BJ (cell line): ENCODE results near the gene TRIM2. TPM values are rescaled to one million over a fixed set of nuclear protein-coding genes. Genes with fewer than 3 reads are reported as not detected.

Source experiments
- CTCF ChIA-PET: fragments of 350-600 bp; formaldehyde crosslinking; extraction: SDS; loops from one replicate; lab custom pipeline; 2021; ENCODE audit warnings: antibody characterized with exemption, inconsistent platforms; lab: Yijun Ruan, JAX
- POLR2A ChIA-PET: fragments of 300-600 bp; sonication (Branson Sonifier 250); formaldehyde crosslinking; extraction: SDS; loops from one replicate; lab custom pipeline; 2021; ENCODE audit warnings: antibody characterized with exemption; lab: Charles Lee
- DNase-seq: peaks from one replicate; pipeline ENCODE4 v3.0.0-alpha.2; 2011; ENCODE audit warnings: low read depth
- H3K27me3 ChIP-seq: 2 replicates; pipeline ENCODE4 v1.6.0; 2011; ENCODE audit warnings: low read length; ENCODE audit not compliant: control insufficient read depth, insufficient read depth
- H3K36me3 ChIP-seq: 2 replicates; pipeline ENCODE4 v1.5.1; 2011; ENCODE audit warnings: low read length; ENCODE audit not compliant: control insufficient read depth, insufficient read depth
- H3K4me3 ChIP-seq: 2 replicates; pipeline ENCODE4 v1.5.1; 2011; ENCODE audit warnings: low read depth, mild to moderate bottlenecking, control low read depth, low read length
- polyA plus RNA-seq: library from polyadenylated mRNA; depleted of rRNA; stranded (reverse); fragments of >200 nt; gene quantifications from 2 replicates; pipeline ENCODE4 v1.2.3, GENCODE V29; 2011
- TF ChIP-seq, protein P1 (sequence below): IDR thresholded peaks from 2 replicates; pipeline ENCODE4 v1.5.1; 2011; ENCODE audit warnings: low read depth, mild to moderate bottlenecking, control low read depth, inconsistent platforms, low read length, moderate library complexity; ENCODE audit not compliant: insufficient read depth

TRIM2 gene
- polyA plus RNA-seq, 1 experiment: 34.1 TPM

DNA sequence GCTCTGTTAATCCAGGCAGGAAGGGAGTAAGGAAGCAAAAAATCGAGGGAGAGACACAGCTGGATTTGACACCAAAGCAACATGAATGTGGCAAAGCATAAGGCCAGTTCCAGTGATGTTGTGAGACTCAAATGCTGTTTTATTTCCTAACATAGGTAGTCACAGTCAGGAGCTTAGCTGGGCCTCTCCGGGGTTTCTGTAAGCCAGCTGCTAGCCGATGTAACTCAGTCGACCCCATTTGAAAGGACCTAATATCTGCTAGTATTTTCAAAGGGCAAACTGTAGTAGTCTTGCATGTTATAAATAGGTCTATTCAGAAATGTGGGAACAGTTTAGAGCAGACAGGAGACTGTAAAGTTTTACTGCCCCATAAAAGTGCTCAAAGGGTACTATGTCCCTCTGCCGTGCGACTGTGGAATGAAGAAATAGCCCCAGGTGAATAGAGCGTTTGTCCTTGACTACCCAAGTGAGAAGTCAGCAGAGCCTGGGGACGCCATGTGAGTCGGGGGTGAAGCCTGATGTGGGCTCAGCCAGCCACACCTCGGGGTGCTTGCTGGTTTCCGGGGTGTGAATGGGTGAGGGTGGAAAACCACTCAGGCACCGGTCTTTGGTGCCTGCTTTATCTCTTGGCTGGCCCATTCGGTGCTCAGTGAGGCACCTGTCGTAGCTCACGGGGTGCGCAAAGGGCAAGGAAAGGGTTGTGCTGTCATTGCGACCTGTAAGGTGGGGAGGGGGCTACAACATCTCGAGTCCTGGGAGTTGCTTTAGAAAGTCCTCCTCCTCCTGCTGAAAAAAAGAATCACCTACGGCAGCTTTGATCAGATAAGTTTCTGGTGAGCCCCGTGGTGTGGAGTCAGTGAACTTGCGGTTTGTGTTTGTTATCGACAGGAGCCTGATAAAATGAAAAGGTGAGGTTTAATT is 745 bp downstream of the TRIM2 start:
- CTCF ChIA-PET: interaction anchor here (0.8 to 3.2 kb wide), 5 partner anchors 7 to 113 kb away, joined by 3 to 13 read pairs (median 8); no protein-coding TSS in a partner anchor
- peak; percentile 35 for DNase-seq
- H3K27me3 ChIP-seq: no peaks in the 10 kb centered on the region

DNA sequence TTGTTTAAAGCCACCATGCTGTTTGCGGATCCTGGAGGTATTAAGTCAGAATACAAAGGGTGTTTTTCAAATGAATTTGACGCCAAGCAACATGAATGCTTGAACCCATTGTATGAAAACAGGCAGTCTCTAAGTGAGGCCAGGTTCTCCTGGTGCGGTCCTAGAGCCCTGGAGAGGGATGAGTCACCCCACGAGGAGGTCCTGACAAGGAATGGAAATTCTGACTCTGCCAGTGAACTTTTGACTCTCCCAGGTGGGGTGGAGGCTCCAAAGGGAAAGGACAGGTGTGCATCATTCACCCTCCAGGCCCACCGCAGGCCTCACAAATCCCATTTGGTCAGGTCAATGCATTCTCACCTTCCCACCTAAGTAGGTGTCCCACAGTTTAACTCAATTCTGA is 1.5 kb downstream of the TRIM2 start:
- ChIA-PET CTCF (interaction anchor here (1.2 to 3.2 kb wide), 3 partner anchors 8 to 63 kb away, joined by 8 to 13 read pairs (median 12); no protein-coding TSS in a partner anchor), POLR2A (no interaction called here)
- no peaks in the 10 kb centered on the region for H3K27me3 ChIP-seq
- no peaks in the 10 kb centered on the region for H3K36me3 ChIP-seq
- no peak overlapping the region for H3K4me3 ChIP-seq
- no peak for DNase-seq
- TF ChIP-seq, protein P1, sequence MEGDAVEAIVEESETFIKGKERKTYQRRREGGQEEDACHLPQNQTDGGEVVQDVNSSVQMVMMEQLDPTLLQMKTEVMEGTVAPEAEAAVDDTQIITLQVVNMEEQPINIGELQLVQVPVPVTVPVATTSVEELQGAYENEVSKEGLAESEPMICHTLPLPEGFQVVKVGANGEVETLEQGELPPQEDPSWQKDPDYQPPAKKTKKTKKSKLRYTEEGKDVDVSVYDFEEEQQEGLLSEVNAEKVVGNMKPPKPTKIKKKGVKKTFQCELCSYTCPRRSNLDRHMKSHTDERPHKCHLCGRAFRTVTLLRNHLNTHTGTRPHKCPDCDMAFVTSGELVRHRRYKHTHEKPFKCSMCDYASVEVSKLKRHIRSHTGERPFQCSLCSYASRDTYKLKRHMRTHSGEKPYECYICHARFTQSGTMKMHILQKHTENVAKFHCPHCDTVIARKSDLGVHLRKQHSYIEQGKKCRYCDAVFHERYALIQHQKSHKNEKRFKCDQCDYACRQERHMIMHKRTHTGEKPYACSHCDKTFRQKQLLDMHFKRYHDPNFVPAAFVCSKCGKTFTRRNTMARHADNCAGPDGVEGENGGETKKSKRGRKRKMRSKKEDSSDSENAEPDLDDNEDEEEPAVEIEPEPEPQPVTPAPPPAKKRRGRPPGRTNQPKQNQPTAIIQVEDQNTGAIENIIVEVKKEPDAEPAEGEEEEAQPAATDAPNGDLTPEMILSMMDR: no peak

More for the DNA sequence above, 745 bp downstream of the TRIM2 start:
- Histone ChIP-seq H3K4me3 (no peak overlapping the region), H3K36me3 (no peaks in the 10 kb centered on the region)
- TF ChIP-seq, protein P1: no peak
- POLR2A ChIA-PET: no interaction called here

DNA sequence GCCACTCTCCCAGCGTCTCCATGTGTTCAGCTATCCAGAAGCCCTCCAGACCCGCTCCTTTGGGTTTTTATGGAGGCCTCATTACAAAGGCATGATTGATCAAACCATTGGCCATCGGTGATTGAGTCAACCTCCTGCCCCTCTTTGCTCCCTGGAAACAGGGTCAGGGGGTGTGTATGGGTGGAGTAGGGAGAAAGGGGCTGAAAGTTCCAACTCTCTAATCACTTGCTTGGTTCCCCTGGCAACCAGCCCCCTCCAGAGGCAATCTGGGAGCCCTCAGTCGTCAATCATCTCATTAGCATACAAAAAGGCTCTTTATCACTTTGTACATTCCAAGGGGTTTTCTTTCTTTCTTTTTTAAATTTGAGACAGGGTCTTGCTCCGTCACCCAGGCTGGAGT is 2.3 kb downstream of the TRIM2 start:
- H3K4me3 ChIP-seq: no peak overlapping the region
- TF ChIP-seq, protein P1: no peak
- CTCF ChIA-PET: interaction anchor here (1.2 to 3.2 kb wide), 7 partner anchors 9 to 101 kb away, joined by 4 to 13 read pairs (median 7); no protein-coding TSS in a partner anchor

DNA sequence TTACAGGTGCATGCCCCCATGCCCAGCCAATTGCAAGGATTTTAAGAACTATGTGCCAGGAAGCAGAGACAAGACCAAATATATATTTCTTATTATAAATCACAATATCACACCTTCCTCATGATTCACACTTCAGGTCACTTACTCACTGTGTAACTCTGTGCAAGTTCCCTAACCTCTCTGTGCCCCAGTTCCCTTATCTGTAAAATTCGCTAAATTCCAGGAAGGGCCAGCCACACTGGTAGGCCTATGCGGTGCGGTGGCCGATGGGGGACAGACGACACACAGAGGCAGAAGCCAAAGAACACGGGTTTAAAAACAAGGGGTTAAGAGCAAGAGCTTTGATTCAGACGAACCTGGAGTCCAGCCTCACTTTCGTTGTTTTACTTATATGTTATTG is 2.8 kb downstream of the TRIM2 start:
- Histone ChIP-seq H3K36me3 (no peaks in the 10 kb centered on the region), H3K27me3 (no peaks in the 10 kb centered on the region), H3K4me3 (no peak overlapping the region)
- TF ChIP-seq, protein P1: no peak
- ChIA-PET CTCF (interaction anchor here (0.9 to 3.2 kb wide), 11 partner anchors 9 to 111 kb away, joined by 3 to 13 read pairs (median 6); no protein-coding TSS in a partner anchor), POLR2A (no interaction called here)
- DNase-seq: no peak

More for the DNA sequence above, 2.3 kb downstream of the TRIM2 start:
- no peaks in the 10 kb centered on the region for H3K27me3 ChIP-seq
- no peak for DNase-seq
- no peaks in the 10 kb centered on the region for H3K36me3 ChIP-seq
- POLR2A ChIA-PET: no interaction called here

DNA sequence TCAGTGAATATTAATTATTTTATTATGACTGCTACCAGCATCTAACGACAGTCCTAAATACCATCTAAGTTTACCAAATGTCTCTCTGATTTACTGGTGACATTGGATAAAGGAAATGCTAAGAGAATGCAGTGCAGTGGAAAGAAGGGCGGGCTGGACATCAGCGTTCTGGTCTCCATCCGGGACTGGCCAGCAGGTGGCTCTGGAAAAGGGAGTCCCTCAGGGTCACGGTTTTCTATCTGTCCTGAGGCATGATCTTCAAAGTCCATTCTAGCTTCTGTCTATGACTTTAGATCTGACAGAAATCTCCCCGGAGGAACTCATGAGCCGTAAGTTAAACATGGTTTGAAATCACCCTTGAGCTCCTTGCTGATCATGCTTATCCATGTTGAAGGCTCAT is 3.3 kb downstream of the TRIM2 start:
- CTCF ChIA-PET: interaction anchor here (0.6 to 3.1 kb wide), 17 partner anchors 8 to 145 kb away, joined by 3 to 13 read pairs (median 4); no protein-coding TSS in a partner anchor
- Histone ChIP-seq H3K36me3 (no peaks in the 10 kb centered on the region), H3K27me3 (no peaks in the 10 kb centered on the region), H3K4me3 (no peak overlapping the region)
- DNase-seq: no peak
- POLR2A ChIA-PET: no interaction called here
- TF ChIP-seq, protein P1: peak; percentile 70
